ENCODE results near the gene IQGAP3. TPM values are rescaled to one million over a fixed set of nuclear protein-coding genes. Genes with fewer than 3 reads are reported as not detected.

Gene IQGAP3
- total and polyA plus RNA-seq, 2 donors (not counting 1 experiment from before 2014, with no cell fraction given): 0.07 to 0.12 TPM

DNA sequence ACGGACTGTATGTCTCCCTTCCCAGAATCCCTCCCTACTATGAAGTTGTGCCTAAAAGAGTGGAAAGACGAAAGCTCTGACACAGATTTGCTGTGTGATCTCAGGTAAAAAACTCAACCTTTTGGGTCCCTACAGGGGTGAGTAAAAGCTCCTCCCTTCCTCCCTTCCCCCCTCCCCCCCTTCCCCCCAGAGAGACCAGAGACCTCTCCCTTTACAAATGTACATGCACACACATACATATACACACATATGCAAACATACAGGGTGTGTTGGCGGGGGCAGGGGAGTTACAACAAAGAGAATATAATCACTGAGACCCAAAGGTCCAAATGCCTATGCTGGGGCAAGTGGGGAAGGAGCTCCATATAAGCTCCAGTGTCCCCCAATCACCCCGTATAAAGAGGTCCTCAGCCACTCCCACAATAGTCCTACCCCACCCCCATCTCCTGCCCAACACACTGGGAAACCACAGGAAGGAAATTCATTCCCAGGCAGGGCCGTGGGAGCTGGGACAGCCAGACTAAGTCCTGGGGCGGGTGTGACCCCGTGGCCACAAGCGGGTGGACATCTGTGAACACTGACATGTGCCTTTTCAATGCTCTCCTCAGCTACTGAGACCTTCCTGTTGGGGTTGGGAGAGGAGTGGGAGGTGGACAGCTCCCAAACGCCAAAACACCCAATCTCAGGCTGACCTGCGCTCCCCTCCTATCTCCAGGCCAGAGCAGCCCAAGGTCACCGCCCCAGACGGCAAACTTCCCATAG is 73.8 kb downstream of the IQGAP3 start:
- H3K4me1 Mint-ChIP-seq: peaks cover 78% of the 10 kb centered on the region
- Histone ChIP-seq H3K27ac (ENCODE audit: low read length in 2 of 2) (peak overlapping the region; percentile 57 to 94), H3K4me1 (ENCODE audit: control insufficient read depth in 2 of 2, insufficient read depth in 2 of 2, low read length in 2 of 2) (peaks cover 78 to 83% of the 10 kb centered on the region in 2 donors), H3K9ac (ENCODE audit: low read length) (peak overlapping the region; percentile 99), H3K9me3 (ENCODE audit: control extremely low read depth in 1 of 3, control insufficient read depth in 2 of 3, insufficient read depth in 1 of 3, low read length in 2 of 3) (peaks cover 0 to 5% (median 0%) of the 10 kb centered on the region in 3 donors), H3K36me3 (replicated peaks in 1 of 2; ENCODE audit: control extremely low read depth in 1 of 2, control insufficient read depth in 1 of 2, extremely low read depth in 1 of 2, insufficient read depth in 2 of 2, low read length in 1 of 2) (peaks cover 0 to 9% of the 10 kb centered on the region in 2 experiments), H3K79me2 (ENCODE audit: control insufficient read depth, insufficient read depth, low read length) (peaks cover 90% of the 10 kb centered on the region), H3K4me2 (replicated peaks; ENCODE audit: low read depth, low read length, poor library complexity, severe bottlenecking) (peak overlapping the region; percentile 94), H3K4me3 (ENCODE audit: control extremely low read depth in 1 of 5, extremely low read depth in 1 of 5, insufficient read depth in 1 of 5, low read depth in 2 of 5, low read length in 4 of 5) (peak overlapping the region; percentile 9 to 99 (median 91)), H2AFZ (ENCODE audit: insufficient read depth, low read depth, low read length, poor library complexity, severe bottlenecking) (no peak overlapping the region), H4K20me1 (ENCODE audit: control insufficient read depth, insufficient read depth, low read length, poor library complexity, severe bottlenecking) (peaks cover 66% of the 10 kb centered on the region), H3K27me3 (replicated peaks in 1 of 4; ENCODE audit: control extremely low read depth in 1 of 4, control insufficient read depth in 3 of 4, insufficient read depth in 4 of 4, low read length in 3 of 4) (no peaks in the 10 kb centered on the region)
- TF ChIP-seq, protein P1, sequence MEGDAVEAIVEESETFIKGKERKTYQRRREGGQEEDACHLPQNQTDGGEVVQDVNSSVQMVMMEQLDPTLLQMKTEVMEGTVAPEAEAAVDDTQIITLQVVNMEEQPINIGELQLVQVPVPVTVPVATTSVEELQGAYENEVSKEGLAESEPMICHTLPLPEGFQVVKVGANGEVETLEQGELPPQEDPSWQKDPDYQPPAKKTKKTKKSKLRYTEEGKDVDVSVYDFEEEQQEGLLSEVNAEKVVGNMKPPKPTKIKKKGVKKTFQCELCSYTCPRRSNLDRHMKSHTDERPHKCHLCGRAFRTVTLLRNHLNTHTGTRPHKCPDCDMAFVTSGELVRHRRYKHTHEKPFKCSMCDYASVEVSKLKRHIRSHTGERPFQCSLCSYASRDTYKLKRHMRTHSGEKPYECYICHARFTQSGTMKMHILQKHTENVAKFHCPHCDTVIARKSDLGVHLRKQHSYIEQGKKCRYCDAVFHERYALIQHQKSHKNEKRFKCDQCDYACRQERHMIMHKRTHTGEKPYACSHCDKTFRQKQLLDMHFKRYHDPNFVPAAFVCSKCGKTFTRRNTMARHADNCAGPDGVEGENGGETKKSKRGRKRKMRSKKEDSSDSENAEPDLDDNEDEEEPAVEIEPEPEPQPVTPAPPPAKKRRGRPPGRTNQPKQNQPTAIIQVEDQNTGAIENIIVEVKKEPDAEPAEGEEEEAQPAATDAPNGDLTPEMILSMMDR (IDR thresholded peaks at IDR 0.05): no peak
- no peak for TF ChIP-seq EZH2 (IDR thresholded peaks at IDR 0.05; ENCODE audit: borderline replicate concordance, insufficient read depth, low read depth, low read length, poor library complexity, severe bottlenecking)
- ChIA-PET CTCF (interaction anchor here (0.6 to 11.7 kb wide), 10 partner anchors 11 to 1349 kb away, joined by 3 to 383 read pairs (median 3); partner anchors contain the start of gene IQGAP3), POLR2A (interaction anchor here (3.8 to 8.3 kb wide), 2 partner anchors 11 to 18 kb away, joined by 46 to 193 read pairs; no protein-coding TSS in a partner anchor)
- DNase-seq: peak; percentile 22
- H3K27me3 Mint-ChIP-seq: no peaks in the 10 kb centered on the region
- H3K9me3 Mint-ChIP-seq (ENCODE audit: insufficient read depth): no peaks in the 10 kb centered on the region
- ATAC-seq (ENCODE audit: low read depth): no peak
- intact Hi-C loops (cut with micrococcal nuclease): no loop called here
- H3K4me3 Mint-ChIP-seq: peak overlapping the region; percentile 93
- 13% methylated on average over 6 of the region's 12 CpGs for WGBS (ENCODE audit: insufficient coverage)
- H3K27ac Mint-ChIP-seq: peak overlapping the region; percentile 84
